DMS 273 (cell line): Measurements from ENCODE around the gene MKS1.

Experiments used
- DNase-seq: peaks from one replicate; lab custom pipeline; 2025; ENCODE audit not compliant: unreplicated experiment; lab: John Stamatoyannopoulos, UW

Gene MKS1

GRCh38 chr17:58204796-58205195, 14.3 kb downstream of the MKS1 start:
- no peak for DNase-seq

GRCh38 chr17:58202859-58203258, 16.2 kb downstream of the MKS1 start:
- no peak for DNase-seq

- DNase-seq, result peak; percentile 91
Observed at GRCh38 chr17:58200024-58200633, 18.9 kb downstream of the MKS1 start.

- DNase-seq, result no peak
Observed at GRCh38 chr17:58196610-58197009, 22.4 kb downstream of the MKS1 start.

- DNase-seq, result no peak
Observed at GRCh38 chr17:58195518-58196123, 23.4 kb downstream of the MKS1 start.

GRCh38 chr17:58193641-58194255, 25.3 kb downstream of the MKS1 start:
- DNase-seq, result no peak

- DNase-seq, result no peak
Observed at GRCh38 chr17:58192612-58193011, 26.4 kb downstream of the MKS1 start, which contains the start of gene EPX. Gene EPX, plus strand, starts transcription at chr17:58192726. Its CDS starts 121 bp downstream, at chr17:58192847.

- DNase-seq, result no peak
Observed at GRCh38 chr17:58191241-58191896, 27.7 kb downstream of the MKS1 start.

GRCh38 chr17:58189436-58190146, 29.5 kb downstream of the MKS1 start:
- DNase-seq, result peak; percentile 57

- no peak for DNase-seq
Observed at GRCh38 chr17:58187675-58188074, 31.4 kb downstream of the MKS1 start.

- no peak for DNase-seq
Observed at GRCh38 chr17:58187063-58187462, 32.0 kb downstream of the MKS1 start.

GRCh38 chr17:58186591-58186990, 32.5 kb downstream of the MKS1 start:
- no peak for DNase-seq

- DNase-seq, result no peak
Observed at GRCh38 chr17:58184986-58185761, 33.9 kb downstream of the MKS1 start.

- DNase-seq, result peak; percentile 64
Observed at GRCh38 chr17:58184308-58184985, 34.6 kb downstream of the MKS1 start.

- DNase-seq, result no peak
Observed at GRCh38 chr17:58183514-58183913, 35.5 kb downstream of the MKS1 start.

GRCh38 chr17:58181796-58182195, 37.3 kb downstream of the MKS1 start:
- no peak for DNase-seq

GRCh38 chr17:58176200-58176599, 42.9 kb downstream of the MKS1 start:
- DNase-seq, result no peak

GRCh38 chr17:58174871-58175270, 44.2 kb downstream of the MKS1 start:
- DNase-seq, result no peak

GRCh38 chr17:58172369-58173071, 46.5 kb downstream of the MKS1 start:
- DNase-seq, result peak; percentile 64
